A673 (cell line): ENCODE data around the gene GIPC2.

ENCODE experiments used
- EZH2 ChIP-seq: fragments of 200-600 bp; sonication (generic); IDR thresholded peaks from 2 replicates; pipeline ENCODE4 v1.6.1; 2017; ENCODE audit warnings: borderline replicate concordance, low read depth, mild to moderate bottlenecking, mixed read lengths, antibody characterized with exemption, low read length; ENCODE audit not compliant: poor library complexity, severe bottlenecking
- TF ChIP-seq, protein P1 (sequence below): fragments of 300-800, 200-600 bp; sonication (generic); conservative IDR thresholded peaks from 2 replicates; pipeline ENCODE4 v1.5.1; 2017; ENCODE audit warnings: low read depth, mild to moderate bottlenecking, antibody characterized with exemption, low read length, moderate library complexity, mixed read lengths

DNA sequence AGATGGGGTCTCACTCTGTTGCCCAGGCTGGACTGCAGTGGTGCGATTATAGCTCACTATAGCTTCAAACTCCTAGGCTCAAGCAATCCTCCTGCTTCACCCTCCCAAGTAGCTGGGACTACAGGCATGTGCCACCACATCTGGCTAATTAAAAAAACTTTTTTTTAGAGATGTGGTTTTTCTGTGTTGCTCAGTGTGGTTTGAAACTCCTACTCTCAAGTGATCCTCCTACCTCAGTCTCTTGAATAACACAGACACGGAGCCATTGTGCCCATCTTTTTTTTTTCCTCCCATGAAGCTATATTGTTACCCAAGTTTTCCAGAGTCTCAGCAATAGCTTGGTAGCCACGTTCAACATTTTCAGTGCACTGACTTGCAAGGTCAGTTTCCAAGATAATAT is 2.7 kb downstream of the GIPC2 start:
- TF ChIP-seq, protein P1, sequence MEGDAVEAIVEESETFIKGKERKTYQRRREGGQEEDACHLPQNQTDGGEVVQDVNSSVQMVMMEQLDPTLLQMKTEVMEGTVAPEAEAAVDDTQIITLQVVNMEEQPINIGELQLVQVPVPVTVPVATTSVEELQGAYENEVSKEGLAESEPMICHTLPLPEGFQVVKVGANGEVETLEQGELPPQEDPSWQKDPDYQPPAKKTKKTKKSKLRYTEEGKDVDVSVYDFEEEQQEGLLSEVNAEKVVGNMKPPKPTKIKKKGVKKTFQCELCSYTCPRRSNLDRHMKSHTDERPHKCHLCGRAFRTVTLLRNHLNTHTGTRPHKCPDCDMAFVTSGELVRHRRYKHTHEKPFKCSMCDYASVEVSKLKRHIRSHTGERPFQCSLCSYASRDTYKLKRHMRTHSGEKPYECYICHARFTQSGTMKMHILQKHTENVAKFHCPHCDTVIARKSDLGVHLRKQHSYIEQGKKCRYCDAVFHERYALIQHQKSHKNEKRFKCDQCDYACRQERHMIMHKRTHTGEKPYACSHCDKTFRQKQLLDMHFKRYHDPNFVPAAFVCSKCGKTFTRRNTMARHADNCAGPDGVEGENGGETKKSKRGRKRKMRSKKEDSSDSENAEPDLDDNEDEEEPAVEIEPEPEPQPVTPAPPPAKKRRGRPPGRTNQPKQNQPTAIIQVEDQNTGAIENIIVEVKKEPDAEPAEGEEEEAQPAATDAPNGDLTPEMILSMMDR = no peak
- no peak for TF ChIP-seq EZH2
